Astrocyte (in vitro differentiated cells and primary cell): ENCODE measurements around the gene PRR15L. TPM values are rescaled to one million over a fixed set of nuclear protein-coding genes. Genes with fewer than 3 reads are reported as not detected.

Experiments
- DNase-seq: peaks from one replicate; pipeline ENCODE4 v3.0.0-alpha.2; 2010; ENCODE audit warnings: low read depth
- FAIRE-seq: peaks from 2 replicates; lab custom pipeline; 2011; peaks lifted over from hg19 to GRCh38; lab: Jason Lieb, UNC
- H2AFZ ChIP-seq: 2 replicates; pipeline ENCODE4 v1.6.0; 2012; ENCODE audit warnings: low read depth, low read length, inconsistent platforms
- H3K27ac ChIP-seq: 2 replicates; pipeline ENCODE4 v1.5.1; 2011; ENCODE audit warnings: low read depth, low read length, inconsistent platforms
- H3K27me3 ChIP-seq: 2 replicates; pipeline ENCODE4 v1.6.0; 2011; ENCODE audit warnings: low read length, inconsistent platforms; ENCODE audit not compliant: insufficient read depth
- H3K36me3 ChIP-seq: 2 replicates; pipeline ENCODE4 v1.5.1; 2011; ENCODE audit warnings: low read length, inconsistent platforms; ENCODE audit not compliant: insufficient read depth
- H3K4me1 ChIP-seq: 2 replicates; pipeline ENCODE4 v1.5.1; 2011; ENCODE audit warnings: low read length, inconsistent platforms; ENCODE audit not compliant: insufficient read depth
- H3K4me2 ChIP-seq: 2 replicates; pipeline ENCODE4 v1.6.0; 2012; ENCODE audit warnings: low read length, inconsistent platforms
- H3K4me3 ChIP-seq: 2 replicates; pipeline ENCODE4 v1.5.1; 2011; ENCODE audit warnings: low read depth, mild to moderate bottlenecking, low read length, inconsistent platforms; ENCODE audit not compliant: insufficient read depth
- H3K79me2 ChIP-seq: 2 replicates; pipeline ENCODE4 v1.6.0; 2012; ENCODE audit warnings: mild to moderate bottlenecking, low read length, inconsistent platforms; ENCODE audit not compliant: insufficient read depth
- H3K9ac ChIP-seq: 2 replicates; pipeline ENCODE4 v1.6.0; 2012; ENCODE audit warnings: mild to moderate bottlenecking, low read length, inconsistent platforms
- H3K9me3 ChIP-seq: 2 replicates; pipeline ENCODE4 v1.5.1; 2012; ENCODE audit warnings: low read depth, mild to moderate bottlenecking, low read length, inconsistent platforms; ENCODE audit not compliant: insufficient read depth
- H4K20me1 ChIP-seq: 2 replicates; pipeline ENCODE4 v1.6.0; 2012; ENCODE audit warnings: low read length, inconsistent platforms; ENCODE audit not compliant: insufficient read depth
- H3K27ac Mint-ChIP-seq: one replicate; pipeline ENCODE4 v1.8.0; 2021; ENCODE audit warnings: mild to moderate bottlenecking, mixed read lengths; ENCODE audit not compliant: unreplicated experiment
- H3K27me3 Mint-ChIP-seq: one replicate; pipeline ENCODE4 v1.8.0; 2021; ENCODE audit warnings: low read depth, mixed read lengths; ENCODE audit not compliant: unreplicated experiment
- H3K36me3 Mint-ChIP-seq: one replicate; pipeline ENCODE4 v1.8.0; 2021; ENCODE audit warnings: low read depth, mixed read lengths; ENCODE audit not compliant: unreplicated experiment
- H3K4me1 Mint-ChIP-seq: one replicate; pipeline ENCODE4 v1.8.0; 2021; ENCODE audit warnings: low read depth, mixed read lengths; ENCODE audit not compliant: unreplicated experiment
- H3K4me3 Mint-ChIP-seq: one replicate; pipeline ENCODE4 v1.8.0; 2021; ENCODE audit warnings: mild to moderate bottlenecking, moderate library complexity, mixed read lengths; ENCODE audit not compliant: unreplicated experiment
- H3K9me3 Mint-ChIP-seq: one replicate; pipeline ENCODE4 v1.8.0; 2021; ENCODE audit warnings: mild to moderate bottlenecking, mixed read lengths; ENCODE audit not compliant: unreplicated experiment
- CTCF ChIP-seq: IDR thresholded peaks from 2 replicates; pipeline ENCODE4 v1.5.1; 2011; ENCODE audit warnings: low read depth, mild to moderate bottlenecking, inconsistent platforms, low read length, moderate library complexity; ENCODE audit not compliant: insufficient read depth
- EZH2 ChIP-seq: IDR thresholded peaks from 2 replicates; pipeline ENCODE4 v1.6.1; 2012; ENCODE audit warnings: mild to moderate bottlenecking, low read length, inconsistent platforms; ENCODE audit not compliant: insufficient read depth
- total RNA-seq: library from RNA; stranded (reverse); gene quantifications from 2 replicates; pipeline ENCODE4 v1.2.1, GENCODE V29; 2021

PRR15L gene
- total RNA-seq, 1 donor from 2014 or later: not detected

GRCh38 chr17:47929218-47930000, 28.3 kb downstream of the PRR15L start:
- Mint-ChIP-seq H3K4me3 (no peak overlapping the region), H3K27ac (no peak overlapping the region), H3K36me3 (peaks cover 29% of the 10 kb centered on the region), H3K4me1 (peaks cover 6% of the 10 kb centered on the region), H3K9me3 (no peaks in the 10 kb centered on the region), H3K27me3 (no peaks in the 10 kb centered on the region)
- TF ChIP-seq EZH2 (no peak), CTCF (no peak)
- Histone ChIP-seq H3K27me3 (no peaks in the 10 kb centered on the region), H3K9me3 (no peaks in the 10 kb centered on the region), H3K79me2 (no peaks in the 10 kb centered on the region), H3K27ac (no peak overlapping the region), H4K20me1 (no peaks in the 10 kb centered on the region), H3K4me2 (no peak overlapping the region), H3K4me1 (peaks cover 10% of the 10 kb centered on the region), H3K9ac (no peak overlapping the region), H3K4me3 (no peak overlapping the region), H2AFZ (no peak overlapping the region), H3K36me3 (peaks cover 9% of the 10 kb centered on the region)
- FAIRE-seq (no peak), DNase-seq (no peak)

GRCh38 chr17:47928415-47928814, 29.3 kb downstream of the PRR15L start:
- Mint-ChIP-seq H3K4me3 (no peak overlapping the region), H3K27me3 (no peaks in the 10 kb centered on the region), H3K36me3 (peaks cover 36% of the 10 kb centered on the region), H3K27ac (no peak overlapping the region), H3K4me1 (peaks cover 6% of the 10 kb centered on the region), H3K9me3 (no peaks in the 10 kb centered on the region)
- no peak overlapping the region for H2AFZ ChIP-seq
- no peak overlapping the region for H3K4me2 ChIP-seq
- H4K20me1 ChIP-seq: no peaks in the 10 kb centered on the region
- H3K27me3 ChIP-seq: no peaks in the 10 kb centered on the region
- no peak for TF ChIP-seq CTCF
- TF ChIP-seq EZH2: no peak
- no peak overlapping the region for H3K4me3 ChIP-seq
- peaks cover 13% of the 10 kb centered on the region for H3K36me3 ChIP-seq
- no peak overlapping the region for H3K9ac ChIP-seq
- H3K79me2 ChIP-seq: no peaks in the 10 kb centered on the region
- FAIRE-seq (no peak), DNase-seq (no peak)
- peaks cover 10% of the 10 kb centered on the region for H3K4me1 ChIP-seq
- no peak overlapping the region for H3K27ac ChIP-seq
- no peaks in the 10 kb centered on the region for H3K9me3 ChIP-seq

- H3K4me3 ChIP-seq: no peak overlapping the region
- H3K4me1 ChIP-seq: peaks cover 10% of the 10 kb centered on the region
- H3K9me3 ChIP-seq: no peaks in the 10 kb centered on the region
- H3K9ac ChIP-seq: no peak overlapping the region
- no peak for FAIRE-seq
- no peaks in the 10 kb centered on the region for H3K27me3 Mint-ChIP-seq
- no peak overlapping the region for H2AFZ ChIP-seq
- H3K4me2 ChIP-seq: no peak overlapping the region
- peaks cover 6% of the 10 kb centered on the region for H3K4me1 Mint-ChIP-seq
- H3K4me3 Mint-ChIP-seq: no peak overlapping the region
- DNase-seq: no peak
- no peak overlapping the region for H3K27ac ChIP-seq
- H3K27ac Mint-ChIP-seq: no peak overlapping the region
- H3K9me3 Mint-ChIP-seq: no peaks in the 10 kb centered on the region
- H4K20me1 ChIP-seq: no peaks in the 10 kb centered on the region
- no peaks in the 10 kb centered on the region for H3K79me2 ChIP-seq
- H3K36me3 Mint-ChIP-seq: peaks cover 34% of the 10 kb centered on the region
- H3K36me3 ChIP-seq: peaks cover 13% of the 10 kb centered on the region
- no peak for TF ChIP-seq EZH2
- TF ChIP-seq CTCF: no peak
- H3K27me3 ChIP-seq: no peaks in the 10 kb centered on the region
These were observed 29.8 kb downstream of the PRR15L start for GRCh38 chr17:47927821-47928400.
